Measurements from ENCODE around the gene MCM9. TPM values are rescaled to one million over a fixed set of nuclear protein-coding genes. Genes with fewer than 3 reads are reported as not detected.

MCM9 gene
- 18.9 TPM for polyA plus RNA-seq
- long read RNA-seq, donor 1, result 0 reads
- long read RNA-seq, donor 2, partial matches to known transcripts, result 0 of 1 reads
- long read RNA-seq, donor 2, other reads (novel, unspliced or antisense), result 0 of 1 reads
- long read RNA-seq, donor 3, partial matches to known transcripts, result 55 of 58 reads
- long read RNA-seq, donor 3, other reads (novel, unspliced or antisense), result 0 of 58 reads
- long read RNA-seq, donor 4, result 0 reads
- long read RNA-seq, donor 5, partial matches to known transcripts, result 0 of 23 reads
- long read RNA-seq, donor 5, other reads (novel, unspliced or antisense), result 23 of 23 reads
- long read RNA-seq, donor 6, full-length matches to known transcripts, result 3 of 3 reads
- long read RNA-seq, donor 6, partial matches to known transcripts, result 0 of 3 reads
- long read RNA-seq, donor 6, other reads (novel, unspliced or antisense), result 0 of 3 reads
- long read RNA-seq, donor 7, partial matches to known transcripts, result 0 of 18 reads
- long read RNA-seq, donor 7, other reads (novel, unspliced or antisense), result 18 of 18 reads
- long read RNA-seq, donor 8, partial matches to known transcripts, result 0 of 1 reads
- long read RNA-seq, donor 8, other reads (novel, unspliced or antisense), result 0 of 1 reads
- long read RNA-seq, donor 9, result 0 reads
- long read RNA-seq, donor 10, full-length matches to known transcripts, result 1 of 1 reads
- long read RNA-seq, donor 10, partial matches to known transcripts, result 0 of 1 reads
- long read RNA-seq, donor 10, other reads (novel, unspliced or antisense), result 0 of 1 reads
- long read RNA-seq, donor 11, full-length matches to known transcripts, result 1 of 1 reads
- long read RNA-seq, donor 11, partial matches to known transcripts, result 0 of 1 reads
- long read RNA-seq, donor 11, other reads (novel, unspliced or antisense), result 0 of 1 reads

DNA sequence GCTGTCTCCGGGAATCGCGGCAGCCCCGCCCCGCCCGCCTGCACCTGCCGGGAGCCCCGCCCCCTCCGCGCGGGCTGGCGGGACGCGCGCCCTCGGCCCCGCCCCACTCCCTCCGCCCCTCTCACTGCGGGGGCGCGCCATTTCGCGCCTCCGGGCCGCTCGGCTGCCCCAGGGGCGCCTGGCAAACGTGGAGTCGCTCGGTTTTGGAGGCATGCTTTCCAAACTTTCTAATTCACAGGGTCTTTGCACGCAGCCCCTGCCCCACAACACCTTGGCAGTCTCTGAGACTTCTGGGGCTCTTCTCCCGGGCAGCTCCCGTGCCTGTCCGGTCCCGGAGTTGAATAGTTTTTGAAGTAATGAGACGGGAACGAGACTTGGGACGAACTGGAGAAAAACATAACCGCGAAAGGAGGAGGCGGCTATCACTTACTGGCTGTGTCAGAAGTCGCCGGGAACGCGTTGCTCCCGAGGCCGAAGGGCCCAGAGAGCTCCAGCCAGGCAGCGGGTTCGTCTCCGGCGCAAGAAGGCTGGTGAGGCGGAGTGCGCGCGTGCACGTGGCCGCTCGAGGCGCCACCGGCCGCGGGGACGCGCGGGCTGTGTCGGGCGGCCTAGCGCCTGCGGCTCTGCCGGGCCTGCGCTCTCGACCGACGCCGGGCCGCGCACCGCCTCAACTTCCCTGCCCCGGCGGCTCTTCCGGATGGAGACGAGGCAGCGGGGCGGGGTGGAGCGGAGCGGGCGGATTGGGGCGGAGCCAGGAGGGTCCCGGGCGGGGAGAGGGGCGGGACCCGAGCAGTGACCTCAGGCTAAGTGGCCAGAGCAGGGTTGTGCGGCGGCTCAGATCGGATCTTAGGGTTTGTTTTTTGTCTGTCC is at the start of gene MCM9:
Gene MCM9, minus strand, starts transcription at position 699 of the 870 bp plus-strand sequence. CDS start 3,436 bp downstream, outside the sequence.
- WGBS (ENCODE audit: insufficient coverage, low lambda C conversion rate), result no CpG with 5 or more reads among the region's 95 CpGs
- H3K4me3 ChIP-seq (ENCODE audit: low read length), result peak within 1 kb of the TSS; percentile 87

DNA sequence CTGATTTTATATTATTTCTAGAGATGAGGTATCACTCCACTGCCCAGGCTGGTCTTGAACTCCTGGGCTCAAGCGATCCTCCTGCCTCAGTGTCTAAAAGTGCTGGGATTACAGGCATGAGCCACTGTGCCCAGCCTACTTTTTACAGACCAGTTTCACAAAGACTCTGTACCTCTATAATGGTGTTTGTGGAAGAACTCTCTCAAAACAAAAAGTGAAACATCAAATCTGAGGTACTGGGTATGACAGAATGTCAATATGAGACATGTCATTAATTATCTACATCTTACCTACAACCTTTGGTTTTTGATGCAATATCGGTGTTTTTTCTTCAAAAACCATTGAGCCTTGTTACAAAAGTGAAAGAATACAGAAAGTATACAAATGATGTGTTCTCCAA is 49.4 kb upstream of the MCM9 start:
- H3K27me3 ChIP-seq (ENCODE audit: control insufficient read depth, insufficient read depth, low read length), result no peaks in the 10 kb centered on the region

More for the DNA sequence above, at the start of gene MCM9:
- H3K27me3 ChIP-seq (ENCODE audit: control insufficient read depth, insufficient read depth, low read length), result no peaks in the 10 kb centered on the region
- H3K4me1 ChIP-seq (ENCODE audit: control insufficient read depth, insufficient read depth, low read length), result peaks cover 2% of the 10 kb centered on the region
- DNase-seq, result peak; percentile 93 to 95
- H3K9me3 ChIP-seq (ENCODE audit: control insufficient read depth, low read depth, low read length), result no peaks in the 10 kb centered on the region
- H3K36me3 ChIP-seq (ENCODE audit: control insufficient read depth, insufficient read depth, low read length), result peaks cover 8% of the 10 kb centered on the region
- peak within 1 kb of the TSS; percentile 97 for H3K27ac ChIP-seq (ENCODE audit: low read length)

DNA sequence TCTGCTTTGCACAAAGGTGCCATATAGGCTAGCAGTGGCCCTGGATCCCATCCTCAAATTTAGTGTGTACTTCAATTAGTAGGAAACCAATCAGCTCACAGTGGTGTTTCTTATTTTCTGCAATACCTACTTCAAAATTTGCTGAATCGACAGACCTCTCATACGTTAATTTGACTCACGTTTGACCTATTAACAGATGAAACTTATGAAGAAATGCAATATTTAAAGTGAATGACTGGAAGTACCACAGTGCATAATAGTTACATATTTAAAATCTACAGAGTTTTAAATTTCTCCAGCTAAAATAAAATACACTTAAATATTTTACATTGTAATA is 47.6 kb upstream of the MCM9 start:
- Histone ChIP-seq H3K4me3 (ENCODE audit: low read length) (no peak overlapping the region), H3K27me3 (ENCODE audit: control insufficient read depth, insufficient read depth, low read length) (no peaks in the 10 kb centered on the region), H3K9me3 (ENCODE audit: control insufficient read depth, low read depth, low read length) (no peaks in the 10 kb centered on the region), H3K27ac (ENCODE audit: low read length) (no peak overlapping the region), H3K4me1 (ENCODE audit: control insufficient read depth, insufficient read depth, low read length) (no peaks in the 10 kb centered on the region), H3K36me3 (ENCODE audit: control insufficient read depth, insufficient read depth, low read length) (no peaks in the 10 kb centered on the region)
- no peak for DNase-seq
- no CpG with 5 or more reads among the region's 3 CpGs for WGBS (ENCODE audit: insufficient coverage, low lambda C conversion rate)

More for the DNA sequence above, 49.4 kb upstream of the MCM9 start:
- Histone ChIP-seq H3K9me3 (ENCODE audit: control insufficient read depth, low read depth, low read length) (no peaks in the 10 kb centered on the region), H3K4me1 (ENCODE audit: control insufficient read depth, insufficient read depth, low read length) (no peaks in the 10 kb centered on the region), H3K36me3 (ENCODE audit: control insufficient read depth, insufficient read depth, low read length) (no peaks in the 10 kb centered on the region), H3K27ac (ENCODE audit: low read length) (no peak overlapping the region), H3K4me3 (ENCODE audit: low read length) (no peak overlapping the region)
- DNase-seq, result no peak
- 100% methylated on average over 1 of the region's 2 CpGs for WGBS (ENCODE audit: insufficient coverage, low lambda C conversion rate)

- WGBS (ENCODE audit: insufficient coverage, low lambda C conversion rate), result 94% methylated on average over 3 of the region's 6 CpGs
- Histone ChIP-seq H3K27me3 (ENCODE audit: control insufficient read depth, insufficient read depth, low read length) (no peaks in the 10 kb centered on the region), H3K36me3 (ENCODE audit: control insufficient read depth, insufficient read depth, low read length) (no peaks in the 10 kb centered on the region), H3K4me1 (ENCODE audit: control insufficient read depth, insufficient read depth, low read length) (no peaks in the 10 kb centered on the region), H3K27ac (ENCODE audit: low read length) (no peak overlapping the region), H3K9me3 (ENCODE audit: control insufficient read depth, low read depth, low read length) (no peaks in the 10 kb centered on the region), H3K4me3 (ENCODE audit: low read length) (no peak overlapping the region)
- peak in 1 of 2 donors; percentile 57 for DNase-seq
Observed at GRCh38 chr6:118981884-118982574, 47.1 kb upstream of the MCM9 start.

DNA sequence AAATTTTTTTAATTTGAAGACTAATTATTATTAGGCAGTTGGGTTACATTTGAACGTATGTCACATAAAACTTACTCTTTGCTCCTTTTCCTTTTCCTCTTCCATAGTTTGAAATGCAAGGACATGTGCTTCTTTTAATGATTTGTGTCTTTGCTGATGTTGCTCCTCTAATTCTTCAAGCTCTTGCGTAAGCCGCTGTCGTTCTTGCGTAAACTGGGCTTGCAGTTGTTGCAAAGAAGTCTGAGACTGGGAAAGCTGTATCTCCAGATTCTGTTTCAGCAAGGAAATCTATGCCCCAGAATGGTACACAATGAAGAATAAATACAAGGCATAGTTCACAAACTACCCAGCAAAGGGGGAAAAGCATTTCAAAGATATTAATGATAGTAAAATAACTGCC is 45.1 kb upstream of the MCM9 start:
- DNase-seq, result peak; percentile 65 to 78
- Histone ChIP-seq H3K27ac (ENCODE audit: low read length) (no peak overlapping the region), H3K9me3 (ENCODE audit: control insufficient read depth, low read depth, low read length) (no peaks in the 10 kb centered on the region), H3K4me1 (ENCODE audit: control insufficient read depth, insufficient read depth, low read length) (no peaks in the 10 kb centered on the region), H3K36me3 (ENCODE audit: control insufficient read depth, insufficient read depth, low read length) (no peaks in the 10 kb centered on the region), H3K4me3 (ENCODE audit: low read length) (no peak overlapping the region), H3K27me3 (ENCODE audit: control insufficient read depth, insufficient read depth, low read length) (no peaks in the 10 kb centered on the region)
- no CpG with 5 or more reads among the region's 5 CpGs for WGBS (ENCODE audit: insufficient coverage, low lambda C conversion rate)

DNA sequence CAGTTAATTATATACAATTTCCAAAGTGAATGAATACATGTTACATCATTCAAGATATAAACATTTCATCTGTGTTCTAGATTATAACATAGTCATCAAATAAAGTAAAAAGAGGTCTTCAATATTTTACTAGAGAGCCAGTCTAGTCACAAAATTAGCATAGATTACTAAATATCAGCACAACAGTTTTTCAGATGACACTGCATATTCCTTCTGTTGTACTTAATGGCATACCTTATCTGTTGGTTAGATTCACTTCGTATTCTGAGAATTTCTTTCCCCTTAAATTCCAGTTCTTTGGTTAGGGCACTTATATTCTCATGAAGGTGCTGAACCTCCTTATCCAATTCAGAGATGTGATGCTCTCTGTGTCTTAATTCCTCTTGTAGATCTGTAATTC is 39.8 kb upstream of the MCM9 start:
- WGBS (ENCODE audit: insufficient coverage, low lambda C conversion rate), result 67% methylated on average over 1 of the region's 1 CpG
- Histone ChIP-seq H3K9me3 (ENCODE audit: control insufficient read depth, low read depth, low read length) (no peaks in the 10 kb centered on the region), H3K4me3 (ENCODE audit: low read length) (no peak overlapping the region), H3K27me3 (ENCODE audit: control insufficient read depth, insufficient read depth, low read length) (no peaks in the 10 kb centered on the region), H3K36me3 (ENCODE audit: control insufficient read depth, insufficient read depth, low read length) (no peaks in the 10 kb centered on the region), H3K27ac (ENCODE audit: low read length) (no peak overlapping the region), H3K4me1 (ENCODE audit: control insufficient read depth, insufficient read depth, low read length) (no peaks in the 10 kb centered on the region)
- no peak for DNase-seq

GRCh38 chr6:118971682-118972081 is 36.7 kb upstream of the MCM9 start:
- Histone ChIP-seq H3K4me3 (ENCODE audit: low read length) (no peak overlapping the region), H3K4me1 (ENCODE audit: control insufficient read depth, insufficient read depth, low read length) (peaks cover 4% of the 10 kb centered on the region), H3K9me3 (ENCODE audit: control insufficient read depth, low read depth, low read length) (no peaks in the 10 kb centered on the region), H3K36me3 (ENCODE audit: control insufficient read depth, insufficient read depth, low read length) (no peaks in the 10 kb centered on the region), H3K27me3 (ENCODE audit: control insufficient read depth, insufficient read depth, low read length) (no peaks in the 10 kb centered on the region), H3K27ac (ENCODE audit: low read length) (no peak overlapping the region)
- no CpG with 5 or more reads among the region's 1 CpG for WGBS (ENCODE audit: insufficient coverage, low lambda C conversion rate)
- no peak for DNase-seq

DNA sequence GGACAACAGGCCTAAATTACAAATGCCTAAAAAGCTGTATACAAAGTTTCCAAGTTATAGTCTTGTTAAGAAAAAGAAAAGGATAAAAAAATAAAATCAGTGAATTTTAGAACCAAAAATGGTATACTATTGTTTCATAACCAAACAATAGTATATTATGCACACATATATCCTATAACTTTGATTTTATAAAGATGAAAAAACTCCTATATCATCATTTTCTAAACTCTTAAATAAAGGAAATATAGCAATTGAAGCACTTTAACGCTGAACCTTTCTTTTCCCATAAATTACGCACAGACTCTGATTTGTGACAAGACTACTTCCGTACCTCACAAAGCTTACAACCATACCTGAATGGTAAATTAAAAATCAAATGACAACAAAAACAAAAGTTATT is 35.9 kb upstream of the MCM9 start:
- no peaks in the 10 kb centered on the region for H3K27me3 ChIP-seq (ENCODE audit: control insufficient read depth, insufficient read depth, low read length)
- peaks cover 11% of the 10 kb centered on the region for H3K4me1 ChIP-seq (ENCODE audit: control insufficient read depth, insufficient read depth, low read length)
- H3K27ac ChIP-seq (ENCODE audit: low read length), result no peak overlapping the region
- no peaks in the 10 kb centered on the region for H3K36me3 ChIP-seq (ENCODE audit: control insufficient read depth, insufficient read depth, low read length)
- no peaks in the 10 kb centered on the region for H3K9me3 ChIP-seq (ENCODE audit: control insufficient read depth, low read depth, low read length)
- H3K4me3 ChIP-seq (ENCODE audit: low read length), result no peak overlapping the region
- DNase-seq, result no peak
- no CpG with 5 or more reads among the region's 3 CpGs for WGBS (ENCODE audit: insufficient coverage, low lambda C conversion rate)

DNA sequence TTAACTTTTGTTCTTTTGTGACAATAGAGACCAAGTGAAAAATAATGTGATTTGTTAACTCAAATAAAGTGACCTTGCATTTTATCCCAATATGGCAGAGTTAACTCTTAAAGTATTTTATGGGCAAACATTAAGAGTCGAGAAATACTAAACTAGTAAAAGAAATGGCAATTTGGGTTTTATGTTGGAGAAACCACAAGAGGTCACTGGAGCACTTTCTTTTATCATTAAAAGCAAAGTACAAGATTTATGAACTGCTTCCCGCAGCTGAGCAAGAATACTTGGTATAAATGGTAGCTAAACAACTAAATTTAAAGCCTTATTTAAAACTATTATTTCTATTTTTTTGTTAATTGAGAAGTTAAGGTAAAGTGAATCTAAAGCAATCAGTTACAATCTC is 33.5 kb upstream of the MCM9 start:
- Histone ChIP-seq H3K27ac (ENCODE audit: low read length) (no peak overlapping the region), H3K36me3 (ENCODE audit: control insufficient read depth, insufficient read depth, low read length) (no peaks in the 10 kb centered on the region), H3K27me3 (ENCODE audit: control insufficient read depth, insufficient read depth, low read length) (no peaks in the 10 kb centered on the region), H3K4me1 (ENCODE audit: control insufficient read depth, insufficient read depth, low read length) (peaks cover 22% of the 10 kb centered on the region), H3K4me3 (ENCODE audit: low read length) (no peak overlapping the region), H3K9me3 (ENCODE audit: control insufficient read depth, low read depth, low read length) (no peaks in the 10 kb centered on the region)
- peak; percentile 13 to 35 for DNase-seq
- WGBS (ENCODE audit: insufficient coverage, low lambda C conversion rate), result 20% methylated on average over 1 of the region's 2 CpGs

All from large intestine (tissue), 12 donors.